SK-N-SH (cell line): ENCODE data around the gene CAPRIN2. TPM values are rescaled to one million over a fixed set of nuclear protein-coding genes. Genes with fewer than 3 reads are reported as not detected.

Experiments
- CTCF ChIA-PET: fragments of 300-600, 350-600 bp; formaldehyde crosslinking; extraction: SDS; loops from one replicate; lab custom pipeline; 2021; lab: Yijun Ruan, JAX
- POLR2A ChIA-PET: fragments of 350-600 bp; sonication (Branson Sonifier 250); formaldehyde crosslinking; extraction: SDS; loops from one replicate; lab custom pipeline; 2020; ENCODE audit warnings: antibody characterized with exemption, inconsistent platforms; lab: Yijun Ruan, JAX
- DNase-seq: peaks from one replicate; pipeline ENCODE4 v3.0.0; 2012
- H2AFZ ChIP-seq: fragments of 200-600 bp; sonication (generic); 2 replicates; pipeline ENCODE4 v1.8.1; 2016; ENCODE audit warnings: antibody characterized with exemption, mild to moderate bottlenecking, low read depth
- H3F3A ChIP-seq: fragments of 200-600 bp; sonication (generic); replicated peaks from 2 replicates; pipeline ENCODE3; 2016; ENCODE audit warnings: antibody characterized with exemption, mild to moderate bottlenecking; ENCODE audit not compliant: insufficient read depth
- H3K27ac ChIP-seq, 2 experiments: fragments of 200-500 bp in 1 of 2; fragments of 200-600 bp in 1 of 2; sonication (Bioruptor generic) in 1 of 2; sonication (generic), shearing (Covaris generic) in 1 of 2; 2 replicates each; pipeline versions ENCODE4 v1.5.1 to v1.6.1; 2014 to 2016; ENCODE audit warnings: low read depth in 2 of 2, inconsistent platforms in 1 of 2, low read length in 1 of 2, mild to moderate bottlenecking in 1 of 2, mixed read lengths in 1 of 2
- H3K27me3 ChIP-seq: fragments of 200-600 bp; sonication (generic), shearing (Covaris generic); 2 replicates; pipeline ENCODE4 v1.6.1; 2016; ENCODE audit warnings: mixed run types; ENCODE audit not compliant: insufficient read depth
- H3K36me3 ChIP-seq, 2 experiments: fragments of 200-500 bp in 1 of 2; fragments of 200-600 bp in 1 of 2; sonication (Bioruptor generic) in 1 of 2; sonication (generic) in 1 of 2; replicated peaks in 1 of 2; 2 replicates each; pipeline versions ENCODE3 to v1.5.1; 2014 to 2016; ENCODE audit warnings: low read length in 1 of 2, mild to moderate bottlenecking in 1 of 2; ENCODE audit not compliant: insufficient read depth in 2 of 2, control insufficient read depth in 1 of 2
- H3K4me1 ChIP-seq, 2 experiments: fragments of 200-500 bp in 1 of 2; fragments of 200-600 bp in 1 of 2; sonication (Bioruptor generic) in 1 of 2; sonication (generic), shearing (Covaris generic) in 1 of 2; 2 replicates each; pipeline versions ENCODE4 v1.5.1 to v1.6.1; 2014 to 2016; ENCODE audit warnings: low read depth in 1 of 2, low read length in 1 of 2, mixed run types in 1 of 2; ENCODE audit not compliant: insufficient read depth in 2 of 2, control insufficient read depth in 1 of 2
- H3K4me2 ChIP-seq: fragments of 200-600 bp; sonication (generic), shearing (Covaris generic); 2 replicates; pipeline ENCODE4 v1.6.1; 2017; ENCODE audit warnings: mixed run types
- H3K4me3 ChIP-seq, 2 experiments: fragments of 200-500 bp in 1 of 2; fragments of 200-600 bp in 1 of 2; sonication (Bioruptor generic) in 1 of 2; sonication (generic), shearing (Covaris generic) in 1 of 2; 2 replicates each; pipeline versions ENCODE4 v1.5.1 to v1.8.1; 2014 to 2016; ENCODE audit warnings: low read depth in 2 of 2, inconsistent platforms in 1 of 2, low read length in 1 of 2, mild to moderate bottlenecking in 1 of 2, mixed read lengths in 1 of 2, moderate library complexity in 1 of 2
- H3K79me2 ChIP-seq: fragments of 200-600 bp; sonication (generic); 2 replicates; pipeline ENCODE4 v1.8.1; 2017; ENCODE audit warnings: mild to moderate bottlenecking; ENCODE audit not compliant: insufficient read depth
- H3K9ac ChIP-seq: fragments of 200-600 bp; sonication (generic); 2 replicates; pipeline ENCODE4 v1.6.1; 2017; ENCODE audit warnings: mixed run types
- H3K9me2 ChIP-seq: fragments of 200-600 bp; sonication (generic); 2 replicates; pipeline ENCODE4 v1.6.1; 2017; ENCODE audit warnings: mixed run types
- H3K9me3 ChIP-seq: fragments of 200-600 bp; sonication (generic); 2 replicates; pipeline ENCODE4 v1.6.1; 2017; ENCODE audit warnings: mixed run types, mild to moderate bottlenecking, moderate library complexity
- H4K20me1 ChIP-seq: fragments of 200-600 bp; sonication (generic); 2 replicates; pipeline ENCODE4 v1.6.1; 2017; ENCODE audit warnings: mild to moderate bottlenecking, mixed run types; ENCODE audit not compliant: insufficient read depth
- EP300 ChIP-seq, 2 experiments: IDR thresholded peaks; 2 replicates each; pipeline versions ENCODE4 v1.4.0 to v1.6.1; 2012; ENCODE audit warnings: borderline replicate concordance in 1 of 2, low read depth in 1 of 2, low read length in 1 of 2
- EZH2phosphoT487 ChIP-seq: fragments of 200-600 bp; sonication (generic); IDR thresholded peaks from 2 replicates; pipeline ENCODE4 v1.6.1; 2017; ENCODE audit warnings: low read depth, mixed run types, mild to moderate bottlenecking, antibody characterized with exemption, moderate library complexity, borderline replicate concordance
- FOSL2 ChIP-seq: IDR thresholded peaks from 2 replicates; pipeline ENCODE4 v1.4.0; 2012; ENCODE audit warnings: low read depth, mild to moderate bottlenecking, moderate library complexity, borderline replicate concordance
- FOXM1 ChIP-seq: IDR thresholded peaks from 2 replicates; pipeline ENCODE4 v1.4.0; 2012; ENCODE audit warnings: low read depth, mild to moderate bottlenecking
- GABPA ChIP-seq: IDR thresholded peaks from 2 replicates; pipeline ENCODE4 v1.4.0; 2012; ENCODE audit warnings: low read depth, mild to moderate bottlenecking
- IRF3 ChIP-seq: fragments of 150-350 bp; IDR thresholded peaks from 2 replicates; pipeline ENCODE4 v1.6.1; 2016; ENCODE audit warnings: mild to moderate bottlenecking, low read depth, low read length
- NRF1 ChIP-seq: IDR thresholded peaks from 2 replicates; pipeline ENCODE4 v1.6.1; 2012; ENCODE audit warnings: low read depth, mild to moderate bottlenecking, low read length
- PBX3 ChIP-seq: IDR thresholded peaks from 2 replicates; pipeline ENCODE4; 2012
- RCOR1 ChIP-seq: fragments of 150-350 bp; IDR thresholded peaks from 2 replicates; pipeline ENCODE4 v1.6.1; 2017; ENCODE audit warnings: antibody characterized with exemption, low read length
- RFX5 ChIP-seq: IDR thresholded peaks from 2 replicates; pipeline ENCODE4 v1.6.1; 2012; ENCODE audit warnings: mild to moderate bottlenecking, improper control_type of control experiment, low read length
- SIN3A ChIP-seq: IDR thresholded peaks from 2 replicates; pipeline ENCODE4 v1.6.1; 2012; ENCODE audit warnings: low read depth, mild to moderate bottlenecking, low read length, moderate library complexity, borderline replicate concordance
- TEAD4 ChIP-seq: IDR thresholded peaks from 2 replicates; pipeline ENCODE4 v1.4.0; 2012; ENCODE audit warnings: mild to moderate bottlenecking, borderline replicate concordance; ENCODE audit not compliant: insufficient read depth
- USF1 ChIP-seq: IDR thresholded peaks from 2 replicates; pipeline ENCODE4 v1.4.0; 2012; ENCODE audit warnings: low read depth, borderline replicate concordance
- YY1 ChIP-seq: IDR thresholded peaks from 2 replicates; pipeline ENCODE4 v1.4.0; 2012; ENCODE audit warnings: low read depth, mild to moderate bottlenecking
- ZBTB33 ChIP-seq: IDR thresholded peaks from 2 replicates; pipeline ENCODE4 v1.4.0; 2012; ENCODE audit warnings: low read depth, borderline replicate concordance
- WGBS: methylation state at CpG from one replicate; pipeline ENCODE4 v1.1.6; 2017; ENCODE audit warnings: low lambda C conversion rate; 5-methylcytosine and 5-hydroxymethylcytosine counted together
- polyA plus RNA-seq, 3 experiments: library from polyadenylated mRNA; depleted of rRNA; stranded (reverse); fragments of >200 nt; gene quantifications; 2 replicates each; pipeline ENCODE4 v1.2.3, GENCODE V29; 2012

CAPRIN2 gene
- polyA plus RNA-seq, 1 of the 3 experiments (the other 2 are of a cell fraction), result 21.4 TPM

- H3K27ac ChIP-seq, result peak overlapping the region in 1 of 2 experiments; percentile 98; a peak in 3 of 4 replicates
- H3F3A ChIP-seq, result peaks cover 44% of the 10 kb centered on the region
- peak overlapping the region; percentile 50; the same call in 1 of the 2 replicates for H3K9ac ChIP-seq
- TF ChIP-seq IRF3 (no peak), FOSL2 (peak; percentile 26; the same call in 1 of the 2 replicates)
- ChIA-PET POLR2A (no interaction called here), CTCF (interaction anchor here (0.7 to 3.8 kb wide), 4 partner anchors 10 to 57 kb away, joined by 3 to 23 read pairs (median 4); no protein-coding TSS in a partner anchor)
- peak overlapping the region; percentile 16 for H3K4me2 ChIP-seq
- H4K20me1 ChIP-seq, result no peaks in the 10 kb centered on the region
- no peaks in the 10 kb centered on the region for H3K9me2 ChIP-seq
- H2AFZ ChIP-seq, result peak overlapping the region; percentile 76; the same call in 1 of the 2 replicates
- H3K27me3 ChIP-seq, result no peaks in the 10 kb centered on the region
- no peaks in the 10 kb centered on the region for H3K9me3 ChIP-seq
- H3K36me3 ChIP-seq, result peaks cover 0 to 2% of the 10 kb centered on the region in 2 experiments
- peaks cover 9 to 43% of the 10 kb centered on the region in 2 experiments; a peak in 3 of 4 replicates for H3K4me1 ChIP-seq
- 28% methylated on average over 3 of the region's 4 CpGs for WGBS
- H3K79me2 ChIP-seq, result peaks cover 10% of the 10 kb centered on the region
- H3K4me3 ChIP-seq, result no peak overlapping the region
- no peak for DNase-seq
Measured at GRCh38 chr12:30792648-30793499, 38.1 kb upstream of the CAPRIN2 start.

- peak overlapping the region in 1 of 2 experiments; percentile 98; a peak in 1 of 4 replicates for H3K27ac ChIP-seq
- POLR2A ChIA-PET, result interaction anchor here (0.6 kb wide), 1 partner anchor 107 kb away, joined by 3 read pairs; no protein-coding TSS in a partner anchor
- H3F3A ChIP-seq, result peaks cover 38% of the 10 kb centered on the region
- no peaks in the 10 kb centered on the region for H3K9me3 ChIP-seq
- no peak overlapping the region for H3K4me3 ChIP-seq
- DNase-seq, result no peak
- TF ChIP-seq RFX5 (no peak), USF1 (no peak), GABPA (no peak), FOXM1 (no peak), RCOR1 (no peak), NRF1 (no peak), ZBTB33 (no peak), FOSL2 (no peak), SIN3A (no peak), PBX3 (no peak), EZH2phosphoT487 (no peak), YY1 (no peak), EP300 (IDR thresholded peaks at IDR 0.05; ENCODE audit: borderline replicate concordance in 1 of 2, low read depth in 1 of 2, low read length in 1 of 2) (no peak), TEAD4 (no peak)
- TF ChIP-seq, all 33 proteins: peak for 0
- peak overlapping the region; percentile 16; the same call in 1 of the 2 replicates for H3K4me2 ChIP-seq
- no peaks in the 10 kb centered on the region for H3K27me3 ChIP-seq
- 92% methylated on average over 2 of the region's 2 CpGs for WGBS
- H3K79me2 ChIP-seq, result peaks cover 4% of the 10 kb centered on the region; the same call in 1 of the 2 replicates
- CTCF ChIA-PET, result interaction anchor here (1.0 to 3.8 kb wide), 3 partner anchors 11 to 57 kb away, joined by 3 to 23 read pairs (median 4); no protein-coding TSS in a partner anchor
- no peak overlapping the region for H2AFZ ChIP-seq
- peaks cover 8 to 43% of the 10 kb centered on the region in 2 experiments; a peak in 3 of 4 replicates for H3K4me1 ChIP-seq
- H3K9me2 ChIP-seq, result no peaks in the 10 kb centered on the region
- no peaks in the 10 kb centered on the region for H3K36me3 ChIP-seq
- no peak overlapping the region for H3K9ac ChIP-seq
- H4K20me1 ChIP-seq, result no peaks in the 10 kb centered on the region
Measured at GRCh38 chr12:30792085-30792484, 37.3 kb upstream of the CAPRIN2 start.
